Left lung (tissue), 10 donors: ENCODE results near the gene MRNIP. TPM values are rescaled to one million over a fixed set of nuclear protein-coding genes. Genes with fewer than 3 reads are reported as not detected.

ENCODE experiments used
- ATAC-seq: fragments of 200-7000 bp; cut with Tn5 transposase; one replicate; pipeline ENCODE4 v1.9.1; 2020; ENCODE audit warnings: moderate library complexity
- DNase-seq, 4 donors: peaks; one replicate each; pipeline ENCODE4 v3.0.0-alpha.2; 2013 to 2020
- H3K27ac ChIP-seq, 2 donors: fragments of 200-600 bp; sonication (generic) in 1 of 2; one replicate each; pipeline versions ENCODE4 v1.5.0 to v1.8.0; 2020 to 2021
- H3K27me3 ChIP-seq, 2 donors: fragments of 200-600 bp; sonication (generic) in 1 of 2; one replicate each; pipeline versions ENCODE4 v1.5.0 to v1.8.0; 2020 to 2021
- H3K36me3 ChIP-seq, 2 donors: fragments of 200-600 bp; sonication (generic) in 1 of 2; one replicate each; pipeline versions ENCODE4 v1.5.0 to v1.8.0; 2020 to 2021
- H3K4me1 ChIP-seq, 2 donors: fragments of 200-600 bp; one replicate each; pipeline ENCODE4 v1.8.0; 2021
- H3K4me3 ChIP-seq, 2 donors: fragments of 200-600 bp; sonication (generic) in 1 of 2; one replicate each; pipeline versions ENCODE4 v1.5.0 to v1.8.0; 2020 to 2021; ENCODE audit warnings: mild to moderate bottlenecking in 1 of 2
- H3K9me3 ChIP-seq, 2 donors: fragments of 200-600 bp; sonication (generic) in 1 of 2; one replicate each; pipeline versions ENCODE4 v1.5.0 to v1.8.0; 2020 to 2021
- intact Hi-C, 2 donors: fragments of 100-400 bp; cut with DNase I; formaldehyde crosslinking; loops; one replicate each; pipeline versions ENCODE4 v1.11.2 to v1.14.2; 2022
- polyA plus RNA-seq, 6 donors: library from polyadenylated mRNA; unstranded; fragments of 120-200 nt; gene quantifications; one replicate each; pipeline ENCODE4 v1.2.1, GENCODE V29; 2013; ENCODE audit not compliant: insufficient read length in 6 of 6
- total RNA-seq, 2 donors: library from RNA; stranded (reverse); fragmentation: NEBNext Ultra II Directional; extraction: Animal tissue kit (Norgen Biotek cat#: 25700); gene quantifications; one replicate each; pipeline ENCODE4 v1.2.1, GENCODE V29; 2021
- TF ChIP-seq, protein P1 (sequence below), 2 donors: fragments of 200-600 bp; sonication (generic) in 1 of 2; IDR thresholded peaks; one replicate each; pipeline versions ENCODE4 v1.5.0 to v1.8.0; 2021; ENCODE audit warnings: antibody characterized with exemption in 2 of 2
- donor health status: DM: no; HTN: yes; CAD: no.
- donor health status: DM: no; HTN: no; CAD: no.

MRNIP gene
- total and polyA plus RNA-seq, 8 donors, result 16.9 to 55.6 (median 46.3) TPM

DNA sequence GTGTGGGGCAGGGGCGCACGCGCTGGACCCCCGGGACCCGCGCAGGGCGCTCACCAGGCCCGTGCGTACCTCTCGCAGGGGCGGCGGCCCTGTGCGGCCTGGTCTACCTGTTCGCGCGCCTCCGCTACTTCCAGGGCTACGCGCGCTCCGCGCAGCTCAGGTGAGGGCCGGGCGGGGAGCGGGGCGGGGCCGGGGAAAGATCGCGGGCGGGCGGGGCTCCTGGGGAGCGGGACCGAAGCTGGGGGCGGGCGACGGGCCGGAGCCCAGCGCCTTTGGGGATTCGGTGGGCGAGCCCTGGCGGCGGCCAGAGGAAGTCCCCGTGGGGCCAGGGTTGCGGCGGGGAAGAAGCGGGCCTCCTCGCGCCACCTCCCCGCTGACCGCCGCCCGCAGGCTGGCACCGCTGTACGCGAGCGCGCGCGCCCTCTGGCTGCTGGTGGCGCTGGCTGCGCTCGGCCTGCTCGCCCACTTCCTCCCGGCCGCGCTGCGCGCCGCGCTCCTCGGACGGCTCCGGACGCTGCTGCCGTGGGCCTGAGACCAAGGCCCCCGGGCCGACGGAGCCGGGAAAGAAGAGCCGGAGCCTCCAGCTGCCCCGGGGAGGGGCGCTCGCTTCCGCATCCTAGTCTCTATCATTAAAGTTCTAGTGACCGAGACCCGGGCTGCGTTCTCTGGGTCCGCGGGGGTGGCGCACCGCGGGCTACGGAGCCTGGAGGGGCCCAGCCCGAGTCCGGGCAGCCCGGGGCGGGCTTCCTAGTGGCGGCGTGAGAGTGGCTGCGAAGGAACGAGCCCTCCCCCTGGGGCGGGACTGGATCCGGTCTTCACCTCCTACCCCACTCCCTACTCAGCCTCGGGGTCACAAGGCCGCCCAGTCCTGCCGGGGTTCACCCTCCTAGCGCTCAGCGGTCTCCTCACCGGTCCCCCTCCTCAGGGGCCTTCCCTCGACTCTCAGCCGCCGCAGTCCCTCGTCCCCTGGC is 62.5 kb downstream of the MRNIP start:
- H3K27me3 ChIP-seq, result no peaks in the 10 kb centered on the region
- TF ChIP-seq, protein P1, sequence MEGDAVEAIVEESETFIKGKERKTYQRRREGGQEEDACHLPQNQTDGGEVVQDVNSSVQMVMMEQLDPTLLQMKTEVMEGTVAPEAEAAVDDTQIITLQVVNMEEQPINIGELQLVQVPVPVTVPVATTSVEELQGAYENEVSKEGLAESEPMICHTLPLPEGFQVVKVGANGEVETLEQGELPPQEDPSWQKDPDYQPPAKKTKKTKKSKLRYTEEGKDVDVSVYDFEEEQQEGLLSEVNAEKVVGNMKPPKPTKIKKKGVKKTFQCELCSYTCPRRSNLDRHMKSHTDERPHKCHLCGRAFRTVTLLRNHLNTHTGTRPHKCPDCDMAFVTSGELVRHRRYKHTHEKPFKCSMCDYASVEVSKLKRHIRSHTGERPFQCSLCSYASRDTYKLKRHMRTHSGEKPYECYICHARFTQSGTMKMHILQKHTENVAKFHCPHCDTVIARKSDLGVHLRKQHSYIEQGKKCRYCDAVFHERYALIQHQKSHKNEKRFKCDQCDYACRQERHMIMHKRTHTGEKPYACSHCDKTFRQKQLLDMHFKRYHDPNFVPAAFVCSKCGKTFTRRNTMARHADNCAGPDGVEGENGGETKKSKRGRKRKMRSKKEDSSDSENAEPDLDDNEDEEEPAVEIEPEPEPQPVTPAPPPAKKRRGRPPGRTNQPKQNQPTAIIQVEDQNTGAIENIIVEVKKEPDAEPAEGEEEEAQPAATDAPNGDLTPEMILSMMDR (IDR thresholded peaks at IDR 0.05), result peak; percentile 75 to 87
- peaks cover 0 to 43% of the 10 kb centered on the region in 2 donors for H3K36me3 ChIP-seq
- H3K9me3 ChIP-seq, result no peaks in the 10 kb centered on the region
- DNase-seq, result peak in 3 of 4 donors; percentile 85 to 99 (median 88)
- peak overlapping the region; percentile 83 to 89 for H3K27ac ChIP-seq
- intact Hi-C loops, result loop anchor here in 1 of 2 donors (5.0 kb wide), 1 partner anchor 34 kb away; no protein-coding TSS in a partner anchor
- peak overlapping the region; percentile 65 to 66 for H3K4me3 ChIP-seq
- ATAC-seq, result peak; percentile 83
- peaks cover 37 to 58% of the 10 kb centered on the region in 2 donors for H3K4me1 ChIP-seq

- Histone ChIP-seq H3K27ac (peak overlapping the region; percentile 83 to 89), H3K9me3 (no peaks in the 10 kb centered on the region), H3K4me3 (peak overlapping the region; percentile 65 to 66), H3K36me3 (peaks cover 0 to 34% of the 10 kb centered on the region in 2 donors), H3K27me3 (no peaks in the 10 kb centered on the region), H3K4me1 (peaks cover 37 to 59% of the 10 kb centered on the region in 2 donors)
- DNase-seq (peak in 2 of 4 donors; percentile 75 to 85), ATAC-seq (peak; percentile 54)
- intact Hi-C loops, result loop anchor here in 1 of 2 donors (5.0 kb wide), 1 partner anchor 33 kb away; no protein-coding TSS in a partner anchor
- TF ChIP-seq, protein P1 (IDR thresholded peaks at IDR 0.05), result no peak
These were observed 63.4 kb downstream of the MRNIP start for GRCh38 chr5:179795049-179795862.

DNA sequence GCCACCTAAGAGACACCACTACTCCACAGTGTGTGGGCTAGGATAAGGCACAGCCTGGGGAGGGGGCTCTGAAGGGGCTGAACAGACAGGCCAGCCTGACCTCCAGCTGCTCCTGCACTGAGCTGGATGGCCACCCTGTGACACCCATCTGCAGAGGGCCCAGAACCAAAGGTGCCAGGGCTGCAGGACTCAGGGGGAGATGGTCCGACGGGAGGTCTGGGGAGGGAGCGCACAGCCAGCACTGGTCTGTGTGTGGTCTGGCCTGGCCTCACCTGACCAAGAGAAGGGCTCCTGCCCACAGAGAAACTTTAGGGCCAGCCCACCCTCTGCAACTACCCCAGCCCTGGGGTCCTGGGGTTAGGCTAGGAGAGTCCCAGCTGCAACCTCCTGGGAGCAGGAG is 64.0 kb downstream of the MRNIP start:
- ATAC-seq, result no peak
- Histone ChIP-seq H3K4me1 (peaks cover 37 to 59% of the 10 kb centered on the region in 2 donors), H3K36me3 (peaks cover 0 to 27% of the 10 kb centered on the region in 2 donors), H3K9me3 (no peaks in the 10 kb centered on the region), H3K27me3 (no peaks in the 10 kb centered on the region), H3K4me3 (peak overlapping the region; percentile 65 to 66), H3K27ac (peak overlapping the region; percentile 83 to 89)
- intact Hi-C loops, result no loop called here
- TF ChIP-seq, protein P1 (IDR thresholded peaks at IDR 0.05), result no peak
- peak in 1 of 4 donors; percentile 54 for DNase-seq

DNA sequence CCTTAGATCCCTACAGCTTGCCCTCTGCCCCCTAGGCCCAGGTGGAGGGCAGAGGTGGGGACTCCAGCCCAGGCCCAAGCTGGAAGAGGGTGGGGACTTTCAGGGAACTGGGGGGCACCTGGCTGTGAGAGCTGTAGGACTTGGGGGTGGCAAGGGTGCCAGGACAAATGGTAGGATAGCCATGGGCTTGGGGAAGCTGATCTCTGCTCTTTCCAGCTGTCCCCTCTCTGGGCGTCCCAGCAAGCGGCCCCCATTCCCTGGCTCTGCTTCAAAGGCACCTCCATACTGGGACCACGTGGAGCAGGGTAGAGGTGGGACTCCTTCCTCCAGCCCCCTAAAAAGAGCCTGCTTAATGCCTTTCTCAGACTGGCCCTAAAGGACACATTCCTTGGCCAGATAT is 64.4 kb downstream of the MRNIP start:
- H3K27ac ChIP-seq, result peak overlapping the region; percentile 83
- peaks cover 37 to 59% of the 10 kb centered on the region in 2 donors for H3K4me1 ChIP-seq
- peaks cover 0 to 23% of the 10 kb centered on the region in 2 donors for H3K36me3 ChIP-seq
- no peaks in the 10 kb centered on the region for H3K9me3 ChIP-seq
- no peak for ATAC-seq
- TF ChIP-seq, protein P1 (IDR thresholded peaks at IDR 0.05), result no peak
- H3K4me3 ChIP-seq, result peak overlapping the region in 1 of 2 donors; percentile 65
- no peaks in the 10 kb centered on the region for H3K27me3 ChIP-seq
- peak in 1 of 4 donors; percentile 25 for DNase-seq
- intact Hi-C loops, result no loop called here
